Measurements from ENCODE around the gene PAX3. TPM values are rescaled to one million over a fixed set of nuclear protein-coding genes. Genes with fewer than 3 reads are reported as not detected.

The PAX3 gene
- total RNA-seq, 1 donor from 2014 or later = not detected

DNA sequence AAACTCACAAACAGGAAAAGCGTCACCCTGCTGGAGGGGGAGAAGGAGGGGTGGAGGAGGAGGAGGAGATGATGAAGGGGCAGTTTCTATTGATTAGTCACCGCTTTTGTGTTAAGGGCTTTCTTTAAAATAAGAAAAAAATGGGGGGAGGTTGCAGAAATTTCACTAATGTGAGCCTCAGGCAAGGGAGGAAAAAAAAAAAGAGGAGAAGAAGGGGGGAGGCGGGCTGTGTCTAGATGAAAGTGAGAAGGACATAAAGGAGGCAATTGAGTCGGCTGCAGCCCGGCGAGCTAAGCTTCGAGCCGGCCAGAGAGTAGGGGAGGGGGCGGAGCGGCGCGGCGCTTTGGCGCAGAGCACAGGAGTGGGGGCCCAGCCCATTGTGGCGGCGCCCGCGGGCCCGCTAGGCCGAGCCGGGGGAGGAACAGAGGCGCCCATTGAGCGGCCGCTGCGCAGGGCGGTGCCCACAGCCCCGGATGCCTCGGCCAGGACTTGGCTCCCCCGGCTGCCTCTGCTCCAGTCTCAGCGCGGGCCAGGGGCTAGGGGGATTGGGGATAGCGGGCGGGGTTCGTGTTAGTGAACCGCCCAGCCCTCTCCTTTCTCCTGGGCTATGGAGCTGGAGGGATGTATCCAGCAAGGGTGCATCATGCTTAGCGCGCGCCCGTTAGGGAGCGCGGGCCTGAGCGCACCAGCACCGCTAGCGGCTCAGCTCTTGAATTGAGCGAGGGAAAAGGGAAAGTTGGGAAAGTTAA is 7.9 kb downstream of the PAX3 start:
- no peak overlapping the region for H3K27ac Mint-ChIP-seq
- intact Hi-C loops (cut with micrococcal nuclease) = loop anchor here (5.0 kb wide), 1 partner anchor 719 kb away; the partner anchor contains the start of gene EPHA4
- H3K36me3 Mint-ChIP-seq (ENCODE audit: low read depth) = peaks cover 5% of the 10 kb centered on the region
- no peak overlapping the region for H3K4me3 Mint-ChIP-seq (ENCODE audit: low read depth)
- no peaks in the 10 kb centered on the region for H3K9me3 Mint-ChIP-seq
- peaks cover 93% of the 10 kb centered on the region for H3K27me3 Mint-ChIP-seq (ENCODE audit: low read depth)
- peaks cover 8% of the 10 kb centered on the region for H3K4me1 Mint-ChIP-seq (ENCODE audit: low read depth)
- no peak for DNase-seq (ENCODE audit: low spot score)

DNA sequence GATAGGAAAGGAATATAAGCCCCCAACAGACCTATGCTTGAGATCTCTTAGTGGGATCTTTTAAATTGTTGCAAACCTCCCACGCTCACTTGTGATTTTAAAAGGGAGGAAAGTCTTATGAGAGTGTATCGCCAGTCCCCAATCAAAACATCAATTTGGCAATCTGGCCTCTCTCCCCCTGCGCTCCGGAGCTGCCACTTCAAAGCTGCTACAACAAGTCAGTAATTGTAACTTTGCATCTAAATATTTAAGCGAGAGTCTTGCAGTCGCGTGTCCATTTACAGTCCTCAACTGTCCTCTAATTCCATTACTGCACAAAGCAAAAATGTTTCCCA is 8.4 kb downstream of the PAX3 start:
- H3K9me3 Mint-ChIP-seq = no peaks in the 10 kb centered on the region
- DNase-seq (ENCODE audit: low spot score) = no peak
- intact Hi-C loops (cut with micrococcal nuclease) = loop anchor here (5.0 kb wide), 1 partner anchor 718 kb away; the partner anchor contains the start of gene EPHA4
- H3K4me1 Mint-ChIP-seq (ENCODE audit: low read depth) = peaks cover 6% of the 10 kb centered on the region
- H3K27ac Mint-ChIP-seq = no peak overlapping the region
- H3K4me3 Mint-ChIP-seq (ENCODE audit: low read depth) = no peak overlapping the region
- H3K27me3 Mint-ChIP-seq (ENCODE audit: low read depth) = peaks cover 89% of the 10 kb centered on the region
- peaks cover 5% of the 10 kb centered on the region for H3K36me3 Mint-ChIP-seq (ENCODE audit: low read depth)

DNA sequence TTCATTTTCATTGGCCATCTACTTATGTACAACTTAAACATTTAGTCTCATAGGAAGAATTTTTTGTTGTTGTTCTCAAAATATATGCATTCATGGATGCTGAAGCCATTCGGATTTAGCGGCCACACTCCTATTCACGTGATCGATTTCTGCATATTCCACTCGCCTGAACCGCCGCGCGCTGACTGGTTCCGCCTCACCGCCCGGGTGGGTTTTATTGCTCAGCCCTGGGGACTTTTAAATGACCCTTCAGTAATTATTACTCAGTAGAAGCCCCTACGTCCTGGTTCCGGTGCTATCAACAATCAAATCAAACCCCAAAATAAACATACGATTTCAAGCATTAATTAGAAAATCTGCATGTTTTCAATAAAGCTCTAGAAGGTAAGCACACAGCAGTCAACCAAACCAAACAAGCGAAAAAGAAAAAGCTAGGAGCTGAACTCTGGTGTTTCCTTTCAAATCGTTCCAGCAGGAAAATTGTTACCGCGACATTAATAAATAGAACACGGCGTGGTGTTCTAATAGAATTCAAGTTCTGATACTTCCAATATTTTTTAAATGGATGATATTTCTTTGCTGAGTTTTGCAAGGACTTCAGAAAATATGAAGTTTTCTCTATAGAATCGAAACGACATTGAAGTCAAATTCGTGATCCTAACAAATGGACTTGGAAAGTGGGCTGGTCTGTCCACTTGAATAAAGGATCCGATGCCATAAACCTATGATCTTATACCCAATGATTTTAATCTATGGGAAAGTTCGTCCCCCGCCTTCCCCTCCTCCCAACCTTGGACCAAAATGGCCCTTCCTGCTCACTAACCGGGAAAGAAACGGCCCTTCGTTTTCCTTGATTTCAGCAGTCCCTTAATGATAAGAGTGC is 9.3 kb downstream of the PAX3 start:
- Mint-ChIP-seq H3K9me3 (no peaks in the 10 kb centered on the region), H3K4me1 (ENCODE audit: low read depth) (peaks cover 2% of the 10 kb centered on the region), H3K27ac (no peak overlapping the region), H3K36me3 (ENCODE audit: low read depth) (peaks cover 5% of the 10 kb centered on the region), H3K4me3 (ENCODE audit: low read depth) (no peak overlapping the region), H3K27me3 (ENCODE audit: low read depth) (peaks cover 87% of the 10 kb centered on the region)
- intact Hi-C loops (cut with micrococcal nuclease) = loop anchor here (5.0 kb wide), 1 partner anchor 717 kb away; the partner anchor contains the start of gene EPHA4
- no peak for DNase-seq (ENCODE audit: low spot score)

GRCh38 chr2:222288590-222289277 is 10.1 kb downstream of the PAX3 start:
- no peaks in the 10 kb centered on the region for H3K9me3 Mint-ChIP-seq
- peaks cover 2% of the 10 kb centered on the region for H3K4me1 Mint-ChIP-seq (ENCODE audit: low read depth)
- no peak for DNase-seq (ENCODE audit: low spot score)
- H3K27ac Mint-ChIP-seq = no peak overlapping the region
- H3K4me3 Mint-ChIP-seq (ENCODE audit: low read depth) = no peak overlapping the region
- intact Hi-C loops (cut with micrococcal nuclease) = no loop called here
- peaks cover 82% of the 10 kb centered on the region for H3K27me3 Mint-ChIP-seq (ENCODE audit: low read depth)
- H3K36me3 Mint-ChIP-seq (ENCODE audit: low read depth) = peaks cover 5% of the 10 kb centered on the region

GRCh38 chr2:222287862-222288479 is 10.8 kb downstream of the PAX3 start:
- peaks cover 2% of the 10 kb centered on the region for H3K4me1 Mint-ChIP-seq (ENCODE audit: low read depth)
- H3K27ac Mint-ChIP-seq = no peak overlapping the region
- no peaks in the 10 kb centered on the region for H3K9me3 Mint-ChIP-seq
- intact Hi-C loops (cut with micrococcal nuclease) = no loop called here
- no peak for DNase-seq (ENCODE audit: low spot score)
- H3K36me3 Mint-ChIP-seq (ENCODE audit: low read depth) = peaks cover 5% of the 10 kb centered on the region
- no peak overlapping the region for H3K4me3 Mint-ChIP-seq (ENCODE audit: low read depth)
- H3K27me3 Mint-ChIP-seq (ENCODE audit: low read depth) = peaks cover 76% of the 10 kb centered on the region

DNA sequence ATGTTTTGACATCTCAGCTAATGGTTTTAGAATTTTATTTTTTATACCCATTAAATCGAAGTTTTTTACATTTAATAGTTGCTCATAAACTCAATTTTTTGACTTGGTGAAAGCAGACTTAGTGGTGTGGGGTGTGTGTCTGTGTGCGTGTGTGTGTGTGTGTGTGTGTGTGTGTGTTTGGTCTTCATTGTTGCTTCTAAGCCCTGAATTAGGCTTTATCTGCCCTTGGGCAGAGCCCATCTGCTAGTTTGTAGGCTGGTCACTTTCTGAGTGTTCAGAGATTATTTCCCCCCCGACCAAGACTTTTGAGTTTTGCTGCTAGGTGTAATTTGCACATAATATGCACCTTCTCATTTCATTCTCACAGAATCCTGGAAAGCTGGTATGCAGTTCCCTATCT is 14.3 kb downstream of the PAX3 start:
- intact Hi-C loops (cut with micrococcal nuclease) = no loop called here

GRCh38 chr2:222283634-222284033 is 15.2 kb downstream of the PAX3 start:
- Mint-ChIP-seq H3K27ac (no peak overlapping the region), H3K9me3 (no peaks in the 10 kb centered on the region), H3K36me3 (ENCODE audit: low read depth) (no peaks in the 10 kb centered on the region), H3K4me1 (ENCODE audit: low read depth) (no peaks in the 10 kb centered on the region), H3K27me3 (ENCODE audit: low read depth) (peaks cover 42% of the 10 kb centered on the region), H3K4me3 (ENCODE audit: low read depth) (no peak overlapping the region)
- intact Hi-C loops (cut with micrococcal nuclease) = no loop called here
- DNase-seq (ENCODE audit: low spot score) = no peak

More for the DNA sequence above, 14.3 kb downstream of the PAX3 start:
- Mint-ChIP-seq H3K9me3 (no peaks in the 10 kb centered on the region), H3K4me3 (ENCODE audit: low read depth) (no peak overlapping the region), H3K4me1 (ENCODE audit: low read depth) (no peaks in the 10 kb centered on the region), H3K36me3 (ENCODE audit: low read depth) (no peaks in the 10 kb centered on the region), H3K27ac (no peak overlapping the region), H3K27me3 (ENCODE audit: low read depth) (peaks cover 51% of the 10 kb centered on the region)
- no peak for DNase-seq (ENCODE audit: low spot score)

GRCh38 chr2:222281506-222281905 is 17.3 kb downstream of the PAX3 start:
- H3K4me3 Mint-ChIP-seq (ENCODE audit: low read depth) = no peak overlapping the region
- H3K27me3 Mint-ChIP-seq (ENCODE audit: low read depth) = peaks cover 23% of the 10 kb centered on the region
- no peak overlapping the region for H3K27ac Mint-ChIP-seq
- no peaks in the 10 kb centered on the region for H3K9me3 Mint-ChIP-seq
- DNase-seq (ENCODE audit: low spot score) = no peak
- no peaks in the 10 kb centered on the region for H3K36me3 Mint-ChIP-seq (ENCODE audit: low read depth)
- H3K4me1 Mint-ChIP-seq (ENCODE audit: low read depth) = no peaks in the 10 kb centered on the region
- intact Hi-C loops (cut with micrococcal nuclease) = no loop called here

GRCh38 chr2:222280795-222281194 is 18.0 kb downstream of the PAX3 start:
- Mint-ChIP-seq H3K4me3 (ENCODE audit: low read depth) (no peak overlapping the region), H3K27me3 (ENCODE audit: low read depth) (peaks cover 18% of the 10 kb centered on the region), H3K4me1 (ENCODE audit: low read depth) (no peaks in the 10 kb centered on the region), H3K27ac (no peak overlapping the region), H3K36me3 (ENCODE audit: low read depth) (no peaks in the 10 kb centered on the region), H3K9me3 (no peaks in the 10 kb centered on the region)
- DNase-seq (ENCODE audit: low spot score) = no peak
- intact Hi-C loops (cut with micrococcal nuclease) = no loop called here

DNA sequence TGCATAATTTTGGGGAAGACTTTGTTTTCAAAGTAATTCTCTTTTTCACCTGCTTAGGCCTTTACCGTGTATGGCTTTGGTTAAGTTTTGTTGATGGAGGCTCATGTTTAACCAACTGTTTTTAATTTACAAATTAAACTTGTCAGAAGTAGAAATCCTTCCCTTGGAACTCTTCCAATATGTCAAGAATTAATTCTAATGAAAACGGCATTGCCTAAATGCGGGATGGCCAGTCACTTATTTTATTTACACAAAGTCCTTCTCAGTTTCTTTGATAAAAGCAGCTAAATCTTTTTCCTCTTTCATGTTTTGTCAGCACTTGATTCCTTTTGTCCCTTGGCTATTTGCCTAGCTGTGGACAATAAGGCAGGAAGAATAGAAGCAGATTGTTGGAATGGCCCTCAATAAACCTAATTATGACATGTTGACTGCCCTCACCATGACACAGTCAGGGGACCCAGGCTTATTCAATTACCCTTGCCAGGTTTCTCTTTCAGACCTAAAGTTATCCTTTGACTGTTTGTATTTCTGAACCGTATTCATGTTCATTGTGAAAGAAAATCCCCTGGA is 26.3 kb downstream of the PAX3 start:
- Mint-ChIP-seq H3K9me3 (no peaks in the 10 kb centered on the region), H3K27ac (no peak overlapping the region)
- no peak for DNase-seq (ENCODE audit: low spot score)

GRCh38 chr2:222271854-222272253 is 26.9 kb downstream of the PAX3 start:
- Mint-ChIP-seq H3K9me3 (no peaks in the 10 kb centered on the region), H3K4me1 (ENCODE audit: low read depth) (no peaks in the 10 kb centered on the region), H3K27me3 (ENCODE audit: low read depth) (peaks cover 11% of the 10 kb centered on the region), H3K36me3 (ENCODE audit: low read depth) (no peaks in the 10 kb centered on the region), H3K4me3 (ENCODE audit: low read depth) (no peak overlapping the region), H3K27ac (no peak overlapping the region)
- no peak for DNase-seq (ENCODE audit: low spot score)
- intact Hi-C loops (cut with micrococcal nuclease) = no loop called here

More for the DNA sequence above, 26.3 kb downstream of the PAX3 start:
- H3K27me3 Mint-ChIP-seq (ENCODE audit: low read depth) = peaks cover 11% of the 10 kb centered on the region
- no peaks in the 10 kb centered on the region for H3K36me3 Mint-ChIP-seq (ENCODE audit: low read depth)
- no peak overlapping the region for H3K4me3 Mint-ChIP-seq (ENCODE audit: low read depth)
- intact Hi-C loops (cut with micrococcal nuclease) = no loop called here
- H3K4me1 Mint-ChIP-seq (ENCODE audit: low read depth) = no peaks in the 10 kb centered on the region

GRCh38 chr2:222270396-222270795 is 28.4 kb downstream of the PAX3 start:
- Mint-ChIP-seq H3K4me3 (ENCODE audit: low read depth) (no peak overlapping the region), H3K27me3 (ENCODE audit: low read depth) (peaks cover 9% of the 10 kb centered on the region), H3K4me1 (ENCODE audit: low read depth) (no peaks in the 10 kb centered on the region), H3K27ac (no peak overlapping the region), H3K36me3 (ENCODE audit: low read depth) (no peaks in the 10 kb centered on the region), H3K9me3 (no peaks in the 10 kb centered on the region)
- intact Hi-C loops (cut with micrococcal nuclease) = no loop called here
- no peak for DNase-seq (ENCODE audit: low spot score)

Data from activated T-helper 2 cell treated with anti-CD3 and anti-CD28 coated beads, Interferon-gamma antibody, Interleukin-2, Interleukin-4, amounts not matched to agents 10 μg/mL and 5 μg/mL and 100 μg/mL, durations not matched to agents 14 hours and 24 hours and 36 hours (primary cell).